ENCODE measurements around the gene DAD1.

The DAD1 gene

DNA sequence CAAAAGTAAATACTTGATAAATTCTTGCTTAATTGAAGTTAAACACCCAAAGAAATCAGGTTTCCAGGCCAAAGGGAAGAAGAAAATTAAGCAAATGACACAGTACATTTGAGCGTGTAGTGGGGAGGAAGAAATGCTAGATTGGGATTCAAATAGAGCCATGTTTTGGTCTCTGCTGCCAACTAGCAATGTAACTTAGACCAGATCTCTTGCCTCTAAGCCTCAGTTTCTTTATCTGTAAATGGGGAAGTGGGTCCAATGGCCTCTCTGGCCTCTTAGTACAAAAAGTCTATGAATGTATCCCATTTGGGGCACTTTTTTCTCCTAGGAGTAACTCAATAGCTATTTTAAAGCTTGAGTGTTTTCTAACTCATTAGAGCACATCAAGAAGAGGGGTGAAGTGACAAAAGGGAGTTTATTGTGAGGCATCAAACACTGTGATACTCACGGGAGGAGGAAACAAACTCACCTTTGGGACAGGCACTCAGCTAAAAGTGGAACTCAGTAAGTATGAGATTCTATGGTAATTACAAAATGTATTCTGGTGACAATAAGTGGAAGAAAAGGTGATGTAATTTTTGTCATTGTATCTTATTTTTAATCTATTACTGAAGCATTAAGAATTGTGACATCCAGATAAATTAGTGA is 55.8 kb downstream of the DAD1 start:
- DNase-seq (ENCODE audit: low read depth), result no peak
- no peak for TF ChIP-seq CTCF (conservative IDR thresholded peaks at IDR 0.05; ENCODE audit: low read depth, low read length)
- no peak overlapping the region for H3K4me3 ChIP-seq (ENCODE audit: low read depth, low read length)

DNA sequence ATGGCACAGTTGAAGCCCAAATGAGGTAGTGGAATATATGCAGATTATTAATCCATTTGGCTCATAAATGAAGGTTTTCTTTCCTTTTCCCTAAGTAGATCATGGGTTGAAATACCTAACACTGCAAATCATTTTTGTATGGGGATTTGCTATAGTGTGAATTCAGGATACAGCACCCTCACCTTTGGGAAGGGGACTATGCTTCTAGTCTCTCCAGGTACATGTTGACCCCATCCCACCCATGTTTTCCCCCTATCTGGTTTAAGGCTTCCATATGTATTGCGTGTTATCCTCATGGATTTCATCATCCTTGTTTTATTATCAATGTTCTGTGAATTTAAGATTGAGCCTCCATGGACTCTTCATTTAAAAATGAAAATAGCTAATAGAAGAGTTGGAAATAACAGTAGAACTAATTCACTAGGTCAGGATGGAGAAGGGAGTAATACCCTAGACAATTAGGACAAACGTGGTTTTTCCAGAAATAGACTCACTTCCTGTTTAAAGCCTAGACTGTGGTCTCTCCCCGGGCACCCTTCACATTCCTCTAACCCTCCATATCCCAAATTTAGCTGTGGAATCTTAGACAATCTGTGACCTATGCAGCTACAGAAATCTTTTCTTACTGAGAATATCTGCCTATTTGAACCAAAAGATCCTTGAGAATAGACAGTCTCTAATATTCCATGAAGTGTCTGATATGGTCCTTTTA is 56.5 kb downstream of the DAD1 start:
- TF ChIP-seq CTCF (conservative IDR thresholded peaks at IDR 0.05; ENCODE audit: low read depth, low read length), result no peak
- H3K4me3 ChIP-seq (ENCODE audit: low read depth, low read length), result no peak overlapping the region
- DNase-seq (ENCODE audit: low read depth), result peak; percentile 58

DNA sequence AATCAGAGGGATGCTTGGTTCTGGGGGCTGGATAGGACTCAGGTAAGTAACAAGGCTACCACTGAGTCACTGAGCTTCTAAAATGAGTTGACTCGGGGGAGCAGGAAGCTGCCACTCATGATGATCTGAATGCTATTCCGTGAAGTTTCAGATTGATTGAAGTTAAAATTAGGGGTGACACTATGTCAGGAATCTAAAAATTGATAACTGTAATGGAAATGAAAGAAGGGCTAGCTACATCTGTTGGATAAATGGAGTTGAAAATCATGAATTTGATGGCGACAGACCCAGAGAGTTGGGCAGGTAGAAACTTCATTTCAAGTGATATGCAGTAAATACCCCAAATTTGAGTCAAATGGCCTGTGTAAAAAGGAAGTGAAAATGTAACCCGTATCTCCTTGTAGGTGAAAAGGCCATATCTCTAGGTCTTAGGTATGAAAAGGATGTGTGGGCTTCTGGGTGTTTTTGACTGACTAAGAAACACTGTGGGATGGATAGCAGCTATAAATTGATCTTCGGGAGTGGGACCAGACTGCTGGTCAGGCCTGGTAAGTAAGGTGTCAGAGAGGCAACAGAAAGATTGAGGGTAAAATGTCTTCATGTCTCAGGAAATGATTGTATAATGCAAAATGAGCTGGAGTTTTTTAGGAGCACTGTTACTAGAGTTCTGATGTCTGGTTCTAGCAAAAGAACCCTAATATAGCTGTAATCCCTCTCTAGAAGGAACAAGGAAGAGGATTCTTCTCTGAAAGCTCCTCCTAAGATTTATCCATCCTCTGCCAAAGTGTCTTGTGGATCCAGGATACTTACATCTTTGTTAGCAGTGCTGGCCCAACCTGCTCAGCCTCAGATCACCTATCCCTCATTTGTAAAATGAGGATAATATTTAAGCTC is 57.3 kb downstream of the DAD1 start:
- no peak for DNase-seq (ENCODE audit: low read depth)
- H3K4me3 ChIP-seq (ENCODE audit: low read depth, low read length), result no peak overlapping the region
- no peak for TF ChIP-seq CTCF (conservative IDR thresholded peaks at IDR 0.05; ENCODE audit: low read depth, low read length)

GRCh38 chr14:22530127-22530526 is 58.9 kb downstream of the DAD1 start:
- H3K4me3 ChIP-seq (ENCODE audit: low read depth, low read length), result no peak overlapping the region
- DNase-seq (ENCODE audit: low read depth), result no peak
- no peak for TF ChIP-seq CTCF (conservative IDR thresholded peaks at IDR 0.05; ENCODE audit: low read depth, low read length)

GRCh38 chr14:22526744-22527143 is 62.3 kb downstream of the DAD1 start:
- H3K4me3 ChIP-seq (ENCODE audit: low read depth, low read length), result no peak overlapping the region
- no peak for DNase-seq (ENCODE audit: low read depth)
- no peak for TF ChIP-seq CTCF (conservative IDR thresholded peaks at IDR 0.05; ENCODE audit: low read depth, low read length)

GRCh38 chr14:22526218-22526617 is 62.8 kb downstream of the DAD1 start:
- no peak for DNase-seq (ENCODE audit: low read depth)
- no peak for TF ChIP-seq CTCF (conservative IDR thresholded peaks at IDR 0.05; ENCODE audit: low read depth, low read length)
- no peak overlapping the region for H3K4me3 ChIP-seq (ENCODE audit: low read depth, low read length)

Measured in choroid plexus epithelial cell (primary cell).